HepG2 (cell line): ENCODE data around the gene RHOD. TPM values are rescaled to one million over a fixed set of nuclear protein-coding genes. Genes with fewer than 3 reads are reported as not detected.

Source experiments
- ATAC-seq: fragments of 200-7000 bp; cut with Tn5 transposase; 3 replicates; pipeline ENCODE4 v1.9.1; 2020; ENCODE audit warnings: mild to moderate bottlenecking, moderate library complexity
- BruUV-seq: library from RNA; stranded (reverse); fragments of 400-500 nt; replicated peaks from 2 replicates; lab custom pipeline; 2021; lab: Mats Ljungman, UMichigan
- CTCF ChIA-PET: fragments of 300-600 bp; formaldehyde crosslinking; extraction: SDS; loops from one replicate; lab custom pipeline; 2021; ENCODE audit warnings: low total read pairs, inconsistent platforms, low intra/inter-chr PET ratio; lab: Yijun Ruan, JAX
- POLR2A ChIA-PET: fragments of 350-600 bp; sonication (Branson Sonifier 250); formaldehyde crosslinking; loops from one replicate; lab custom pipeline; 2020; ENCODE audit warnings: antibody characterized with exemption, inconsistent platforms; lab: Yijun Ruan, JAX
- DNase-seq: peaks from one replicate; pipeline ENCODE4 v3.0.0-alpha.2; 2015; ENCODE audit warnings: low spot score
- FAIRE-seq: peaks from 3 replicates; lab custom pipeline; 2011; peaks lifted over from hg19 to GRCh38; lab: Jason Lieb, UNC
- H2AFZ ChIP-seq: one replicate; pipeline ENCODE4 v1.6.1; 2011; ENCODE audit warnings: low read length, inconsistent platforms
- H3K27ac ChIP-seq: fragments of 300-600 bp; 3 replicates; pipeline ENCODE4 v1.8.0; 2011; ENCODE audit warnings: mixed run types, mild to moderate bottlenecking, mixed read lengths, low read length, inconsistent platforms; ENCODE audit not compliant: insufficient read depth; ENCODE audit errors: extremely low read length
- H3K27me3 ChIP-seq, 2 experiments: fragments of 200-600 bp in 1 of 2; 2 replicates in 1 of 2; 3 replicates in 1 of 2; pipeline versions ENCODE4 v1.6.0 to v1.8.0; 2011; ENCODE audit warnings: low read length in 2 of 2, mild to moderate bottlenecking in 2 of 2, moderate library complexity in 2 of 2, inconsistent platforms in 1 of 2; ENCODE audit not compliant: insufficient read depth in 2 of 2, control insufficient read depth in 1 of 2
- H3K36me3 ChIP-seq, 2 experiments: fragments of 200-600 bp in 1 of 2; replicated peaks in 1 of 2; 2 replicates in 1 of 2; 3 replicates in 1 of 2; pipeline versions ENCODE4 v1.5.1 to v1.8.0; 2011; ENCODE audit warnings: low read length in 2 of 2, inconsistent platforms in 1 of 2; ENCODE audit not compliant: insufficient read depth in 2 of 2, control insufficient read depth in 1 of 2
- H3K4me1 ChIP-seq: 2 replicates; pipeline ENCODE4 v1.5.1; 2012; ENCODE audit warnings: low read length, inconsistent platforms; ENCODE audit not compliant: insufficient read depth
- H3K4me2 ChIP-seq: 2 replicates; pipeline ENCODE4 v1.6.0; 2011; ENCODE audit warnings: low read depth, low read length, inconsistent platforms
- H3K4me3 ChIP-seq, 3 experiments: fragments of 200-600 bp in 1 of 3; sonication (generic), shearing (Covaris generic) in 1 of 3; replicated peaks in 1 of 3; 2 replicates each; pipeline ENCODE4 v1.5.1; 2011 to 2016; ENCODE audit warnings: low read length in 3 of 3, inconsistent platforms in 2 of 3, low read depth in 2 of 3, mild to moderate bottlenecking in 2 of 3, control low read depth in 1 of 3, mixed read lengths in 1 of 3; ENCODE audit not compliant: insufficient read depth in 1 of 3
- H3K79me2 ChIP-seq: one replicate; pipeline ENCODE4 v1.6.1; 2011; ENCODE audit warnings: low read length, inconsistent platforms; ENCODE audit not compliant: insufficient read depth
- H3K9ac ChIP-seq: 2 replicates; pipeline ENCODE4 v1.6.0; 2011; ENCODE audit warnings: mild to moderate bottlenecking, low read depth, low read length, inconsistent platforms; ENCODE audit not compliant: insufficient read depth
- H3K9me3 ChIP-seq: 2 replicates; pipeline ENCODE4 v1.5.1; 2012; ENCODE audit warnings: mild to moderate bottlenecking, low read length
- H4K20me1 ChIP-seq: 2 replicates; pipeline ENCODE4 v1.6.0; 2011; ENCODE audit warnings: inconsistent platforms, mild to moderate bottlenecking, low read length, moderate library complexity; ENCODE audit not compliant: insufficient read depth
- ELF3 ChIP-seq: IDR thresholded peaks from 2 replicates; pipeline ENCODE4 v1.6.1; 2016; ENCODE audit warnings: missing genetic modification reagents, missing compliant biosample characterization
- HCFC1 ChIP-seq: fragments of 150-350 bp; IDR thresholded peaks from 2 replicates; pipeline ENCODE4 v1.6.1; 2014; ENCODE audit warnings: low read depth, low read length
- NKX3-1 ChIP-seq: sonication (generic); formaldehyde crosslinking; IDR thresholded peaks from 2 replicates; pipeline ENCODE4 v1.5.0; 2020; ENCODE audit warnings: missing genetic modification reagents
- ZNF121 ChIP-seq: sonication (generic); formaldehyde crosslinking; IDR thresholded peaks from 2 replicates; pipeline ENCODE4 v1.5.0; 2020; ENCODE audit warnings: mild to moderate bottlenecking, missing genetic modification reagents
- ZSCAN21 ChIP-seq: sonication (generic); formaldehyde crosslinking; IDR thresholded peaks from 2 replicates; pipeline ENCODE4 v1.8.0; 2022; ENCODE audit warnings: mild to moderate bottlenecking, missing genetic modification reagents, moderate library complexity, borderline replicate concordance
- WGBS: methylation state at CpG from one replicate; pipeline ENCODE4 v1.1.6; 2017; ENCODE audit warnings: low lambda C conversion rate; 5-methylcytosine and 5-hydroxymethylcytosine counted together
- in situ Hi-C: cut with HindIII; loops from 2 replicates; pipeline ENCODE4 v1.10.0; 2017; ENCODE audit warnings: low pct_unique_long_range_greater_than_20kb; ENCODE audit not compliant: extremely low pct_ligation_motif_present
- intact Hi-C: fragments of 100-400 bp; cut with micrococcal nuclease; formaldehyde crosslinking; loops from one replicate; pipeline ENCODE4 v1.10.0; 2022; ENCODE audit not compliant: unreplicated experiment
- polyA plus RNA-seq, 8 experiments: library from polyadenylated mRNA; depleted of rRNA in 3 of 8; stranded (reverse) in 7 of 8; unstranded in 1 of 8; fragments of >200 nt; fragmentation: Illumina TruSeq in 4 of 8; extraction: Trizol in 4 of 8; gene quantifications; 2 replicates each; pipeline versions ENCODE4 v1.2.1 to v1.2.3, GENCODE V29; 2011 to 2016; ENCODE audit warnings: low read depth in 4 of 8, missing spikeins in 1 of 8, mixed read lengths in 1 of 8; ENCODE audit not compliant: insufficient read depth in 1 of 8
- total RNA-seq, 5 experiments: library from RNA; depleted of rRNA; stranded (reverse); fragments of >200 nt; fragmentation: Illumina TruSeq; extraction: Trizol; gene quantifications; 2 replicates each; pipeline ENCODE4 v1.2.3, GENCODE V29; 2016; ENCODE audit warnings: low read depth in 1 of 5
- TF ChIP-seq, protein P1 (sequence below): sonication (generic); formaldehyde crosslinking; IDR thresholded peaks from 2 replicates; pipeline ENCODE4 v1.4.0; 2020; ENCODE audit warnings: mild to moderate bottlenecking, low read depth, missing genetic modification reagents
- TF ChIP-seq, protein P2 (sequence below): sonication (generic); formaldehyde crosslinking; IDR thresholded peaks from 2 replicates; pipeline ENCODE4 v1.9.0; 2021; ENCODE audit warnings: missing genetic modification reagents, borderline replicate concordance
- TF ChIP-seq, protein P3 (sequence below): sonication (generic); formaldehyde crosslinking; IDR thresholded peaks from 2 replicates; pipeline ENCODE4 v1.4.0; 2020; ENCODE audit warnings: missing genetic modification reagents

RHOD gene
- total and polyA plus RNA-seq, 2 of the 13 experiments (the other 11 are each of a cell fraction or from before 2014, with no cell fraction given) = 0.27 to 0.98 TPM

DNA sequence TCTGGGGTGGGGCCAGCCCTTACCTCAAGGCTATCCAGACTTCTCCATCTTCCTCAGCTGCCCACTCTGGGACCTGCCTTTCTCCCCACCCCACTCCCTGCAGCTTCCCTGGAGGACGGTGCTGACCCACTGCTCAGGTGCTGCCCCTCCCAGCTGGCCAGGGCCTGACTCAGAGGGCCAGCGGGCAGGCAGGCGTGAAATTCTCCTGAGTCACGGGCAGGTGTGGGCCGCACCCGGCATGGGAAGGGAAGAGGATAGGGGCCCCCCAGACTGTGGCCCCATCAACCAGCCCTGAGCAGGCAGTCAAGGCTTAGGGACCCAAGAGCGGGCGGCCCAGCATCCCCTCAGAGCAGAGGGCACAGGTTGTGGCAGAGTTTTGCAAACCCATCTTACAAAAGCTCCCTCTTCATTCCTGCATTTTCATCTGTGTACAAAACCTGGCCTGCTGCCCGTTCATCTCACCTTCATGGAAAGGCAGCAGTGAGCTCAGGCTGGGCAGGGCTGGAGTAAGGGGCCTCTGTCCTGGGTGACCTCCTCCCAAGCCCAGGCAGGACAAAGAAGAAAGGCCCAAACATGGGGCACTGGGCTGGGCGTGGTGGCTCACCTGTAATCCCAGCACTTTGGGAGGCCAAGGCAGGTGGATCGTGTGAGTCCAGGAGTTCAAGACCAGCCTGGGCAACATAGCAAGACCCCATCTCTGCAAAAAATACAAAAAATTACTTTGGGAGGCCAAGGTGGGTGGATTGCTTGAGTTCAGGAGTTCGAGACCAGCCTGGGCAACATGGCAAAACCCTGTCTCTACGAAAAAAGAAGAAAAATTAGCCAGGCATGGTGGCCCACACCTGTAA lies 6.1 kb downstream of the RHOD start:
- no peak for DNase-seq

More for the DNA sequence above, 6.1 kb downstream of the RHOD start:
- H3K9me3 ChIP-seq = no peaks in the 10 kb centered on the region
- H3K4me1 ChIP-seq = peaks cover 12% of the 10 kb centered on the region
- no peaks in the 10 kb centered on the region for H3K27me3 ChIP-seq
- no peak overlapping the region for H3K27ac ChIP-seq
- intact Hi-C loops (no loop called here), in situ Hi-C loops (no loop called here)
- no TSS peak for BruUV-seq
- H4K20me1 ChIP-seq = no peaks in the 10 kb centered on the region
- no peak for TF ChIP-seq ELF3 (CRISPR knock-in tag)
- TF ChIP-seq, protein P1, sequence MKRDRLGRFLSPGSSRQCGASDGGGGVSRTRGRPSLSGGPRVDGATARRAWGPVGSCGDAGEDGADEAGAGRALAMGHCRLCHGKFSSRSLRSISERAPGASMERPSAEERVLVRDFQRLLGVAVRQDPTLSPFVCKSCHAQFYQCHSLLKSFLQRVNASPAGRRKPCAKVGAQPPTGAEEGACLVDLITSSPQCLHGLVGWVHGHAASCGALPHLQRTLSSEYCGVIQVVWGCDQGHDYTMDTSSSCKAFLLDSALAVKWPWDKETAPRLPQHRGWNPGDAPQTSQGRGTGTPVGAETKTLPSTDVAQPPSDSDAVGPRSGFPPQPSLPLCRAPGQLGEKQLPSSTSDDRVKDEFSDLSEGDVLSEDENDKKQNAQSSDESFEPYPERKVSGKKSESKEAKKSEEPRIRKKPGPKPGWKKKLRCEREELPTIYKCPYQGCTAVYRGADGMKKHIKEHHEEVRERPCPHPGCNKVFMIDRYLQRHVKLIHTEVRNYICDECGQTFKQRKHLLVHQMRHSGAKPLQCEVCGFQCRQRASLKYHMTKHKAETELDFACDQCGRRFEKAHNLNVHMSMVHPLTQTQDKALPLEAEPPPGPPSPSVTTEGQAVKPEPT (CRISPR knock-in tag) = no peak
- 0 out of 2 replicates have a peak, but pooled peaks have one; percentile 51 for TF ChIP-seq ZNF121 (CRISPR knock-in tag)
- no peak for TF ChIP-seq HCFC1
- TF ChIP-seq, protein P2, sequence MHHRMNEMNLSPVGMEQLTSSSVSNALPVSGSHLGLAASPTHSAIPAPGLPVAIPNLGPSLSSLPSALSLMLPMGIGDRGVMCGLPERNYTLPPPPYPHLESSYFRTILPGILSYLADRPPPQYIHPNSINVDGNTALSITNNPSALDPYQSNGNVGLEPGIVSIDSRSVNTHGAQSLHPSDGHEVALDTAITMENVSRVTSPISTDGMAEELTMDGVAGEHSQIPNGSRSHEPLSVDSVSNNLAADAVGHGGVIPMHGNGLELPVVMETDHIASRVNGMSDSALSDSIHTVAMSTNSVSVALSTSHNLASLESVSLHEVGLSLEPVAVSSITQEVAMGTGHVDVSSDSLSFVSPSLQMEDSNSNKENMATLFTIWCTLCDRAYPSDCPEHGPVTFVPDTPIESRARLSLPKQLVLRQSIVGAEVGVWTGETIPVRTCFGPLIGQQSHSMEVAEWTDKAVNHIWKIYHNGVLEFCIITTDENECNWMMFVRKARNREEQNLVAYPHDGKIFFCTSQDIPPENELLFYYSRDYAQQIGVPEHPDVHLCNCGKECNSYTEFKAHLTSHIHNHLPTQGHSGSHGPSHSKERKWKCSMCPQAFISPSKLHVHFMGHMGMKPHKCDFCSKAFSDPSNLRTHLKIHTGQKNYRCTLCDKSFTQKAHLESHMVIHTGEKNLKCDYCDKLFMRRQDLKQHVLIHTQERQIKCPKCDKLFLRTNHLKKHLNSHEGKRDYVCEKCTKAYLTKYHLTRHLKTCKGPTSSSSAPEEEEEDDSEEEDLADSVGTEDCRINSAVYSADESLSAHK = no peak
- TF ChIP-seq, protein P3, sequence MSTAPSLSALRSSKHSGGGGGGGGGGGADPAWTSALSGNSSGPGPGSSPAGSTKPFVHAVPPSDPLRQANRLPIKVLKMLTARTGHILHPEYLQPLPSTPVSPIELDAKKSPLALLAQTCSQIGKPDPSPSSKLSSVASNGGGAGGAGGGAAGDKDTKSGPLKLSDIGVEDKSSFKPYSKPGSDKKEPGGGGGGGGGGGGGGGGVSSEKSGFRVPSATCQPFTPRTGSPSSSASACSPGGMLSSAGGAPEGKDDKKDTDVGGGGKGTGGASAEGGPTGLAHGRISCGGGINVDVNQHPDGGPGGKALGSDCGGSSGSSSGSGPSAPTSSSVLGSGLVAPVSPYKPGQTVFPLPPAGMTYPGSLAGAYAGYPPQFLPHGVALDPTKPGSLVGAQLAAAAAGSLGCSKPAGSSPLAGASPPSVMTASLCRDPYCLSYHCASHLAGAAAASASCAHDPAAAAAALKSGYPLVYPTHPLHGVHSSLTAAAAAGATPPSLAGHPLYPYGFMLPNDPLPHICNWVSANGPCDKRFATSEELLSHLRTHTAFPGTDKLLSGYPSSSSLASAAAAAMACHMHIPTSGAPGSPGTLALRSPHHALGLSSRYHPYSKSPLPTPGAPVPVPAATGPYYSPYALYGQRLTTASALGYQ = no peak
- TF ChIP-seq NKX3-1 (CRISPR knock-in tag) = no peak
- TF ChIP-seq ZSCAN21 (CRISPR knock-in tag) = no peak
- FAIRE-seq (no peak), ATAC-seq (no peak)
- no peak overlapping the region for H3K9ac ChIP-seq
- ChIA-PET POLR2A (no interaction called here), CTCF (no interaction called here)
- no peak overlapping the region for H3K4me2 ChIP-seq
- H3K4me3 ChIP-seq = no peak overlapping the region
- H3K36me3 ChIP-seq = no peaks in the 10 kb centered on the region
- no peak overlapping the region for H2AFZ ChIP-seq
- no peaks in the 10 kb centered on the region for H3K79me2 ChIP-seq
- 29% methylated on average over 9 of the region's 13 CpGs for WGBS
